Measurements from ENCODE around the gene GMNC.

The GMNC gene

GRCh38 chr3:190853464-190853863, 9.0 kb downstream of the GMNC start:
- Histone ChIP-seq H3K4me1 (ENCODE audit: low read depth, poor library complexity, severe bottlenecking) (no peaks in the 10 kb centered on the region), H2AFZ (ENCODE audit: low read depth) (no peak overlapping the region), H4K20me1 (ENCODE audit: insufficient read depth) (no peaks in the 10 kb centered on the region), H3K9ac (no peak overlapping the region), H3K27ac (no peak overlapping the region), H3K79me2 (ENCODE audit: insufficient read depth, low read depth) (no peaks in the 10 kb centered on the region), H3K4me3 (IDR thresholded peaks at IDR 0.05; ENCODE audit: insufficient read depth, low read depth, low read length) (no peak overlapping the region), H3K36me3 (ENCODE audit: insufficient read depth) (no peaks in the 10 kb centered on the region), H3K27me3 (ENCODE audit: insufficient read depth, low read depth) (no peaks in the 10 kb centered on the region), H3K4me2 (no peak overlapping the region)
- TF ChIP-seq CTCF (conservative IDR thresholded peaks at IDR 0.05; ENCODE audit: low read depth, low read length) = no peak

GRCh38 chr3:190849607-190850006, 12.9 kb downstream of the GMNC start:
- Histone ChIP-seq H3K9ac (no peak overlapping the region), H3K27me3 (ENCODE audit: insufficient read depth, low read depth) (no peaks in the 10 kb centered on the region)

GRCh38 chr3:190848870-190849269, 13.6 kb downstream of the GMNC start:
- no peaks in the 10 kb centered on the region for H4K20me1 ChIP-seq (ENCODE audit: insufficient read depth)
- TF ChIP-seq CTCF (conservative IDR thresholded peaks at IDR 0.05; ENCODE audit: low read depth, low read length) = no peak
- no peaks in the 10 kb centered on the region for H3K4me1 ChIP-seq (ENCODE audit: low read depth, poor library complexity, severe bottlenecking)
- no peak overlapping the region for H3K27ac ChIP-seq
- no peaks in the 10 kb centered on the region for H3K36me3 ChIP-seq (ENCODE audit: insufficient read depth)
- H2AFZ ChIP-seq (ENCODE audit: low read depth) = no peak overlapping the region
- H3K79me2 ChIP-seq (ENCODE audit: insufficient read depth, low read depth) = no peaks in the 10 kb centered on the region
- H3K4me2 ChIP-seq = no peak overlapping the region
- H3K9ac ChIP-seq = no peak overlapping the region
- no peaks in the 10 kb centered on the region for H3K27me3 ChIP-seq (ENCODE audit: insufficient read depth, low read depth)
- no peak overlapping the region for H3K4me3 ChIP-seq (IDR thresholded peaks at IDR 0.05; ENCODE audit: insufficient read depth, low read depth, low read length)

More at GRCh38 chr3:190849607-190850006, 12.9 kb downstream of the GMNC start:
- Histone ChIP-seq H4K20me1 (ENCODE audit: insufficient read depth) (no peaks in the 10 kb centered on the region), H3K79me2 (ENCODE audit: insufficient read depth, low read depth) (no peaks in the 10 kb centered on the region), H3K4me1 (ENCODE audit: low read depth, poor library complexity, severe bottlenecking) (no peaks in the 10 kb centered on the region), H2AFZ (ENCODE audit: low read depth) (no peak overlapping the region), H3K36me3 (ENCODE audit: insufficient read depth) (no peaks in the 10 kb centered on the region), H3K4me3 (IDR thresholded peaks at IDR 0.05; ENCODE audit: insufficient read depth, low read depth, low read length) (no peak overlapping the region), H3K27ac (no peak overlapping the region), H3K4me2 (no peak overlapping the region)
- TF ChIP-seq CTCF (conservative IDR thresholded peaks at IDR 0.05; ENCODE audit: low read depth, low read length) = no peak

GRCh38 chr3:190847436-190847835, 15.1 kb downstream of the GMNC start:
- no peaks in the 10 kb centered on the region for H3K36me3 ChIP-seq (ENCODE audit: insufficient read depth)

More at GRCh38 chr3:190847436-190847835, 15.1 kb downstream of the GMNC start:
- Histone ChIP-seq H3K4me1 (ENCODE audit: low read depth, poor library complexity, severe bottlenecking) (no peaks in the 10 kb centered on the region), H3K27me3 (ENCODE audit: insufficient read depth, low read depth) (no peaks in the 10 kb centered on the region), H4K20me1 (ENCODE audit: insufficient read depth) (no peaks in the 10 kb centered on the region), H3K79me2 (ENCODE audit: insufficient read depth, low read depth) (no peaks in the 10 kb centered on the region), H3K27ac (no peak overlapping the region), H3K9ac (no peak overlapping the region), H3K4me3 (IDR thresholded peaks at IDR 0.05; ENCODE audit: insufficient read depth, low read depth, low read length) (no peak overlapping the region), H3K4me2 (no peak overlapping the region), H2AFZ (ENCODE audit: low read depth) (no peak overlapping the region)
- TF ChIP-seq CTCF (conservative IDR thresholded peaks at IDR 0.05; ENCODE audit: low read depth, low read length) = no peak
